A673 (cell line): ENCODE results near the gene DYNC2I2. TPM values are rescaled to one million over a fixed set of nuclear protein-coding genes. Genes with fewer than 3 reads are reported as not detected.

Source experiments
- BruUV-seq: library from RNA; stranded (reverse); fragments of 400-500 nt; replicated peaks from 2 replicates; lab custom pipeline; 2021; lab: Mats Ljungman, UMichigan
- CTCF ChIA-PET: fragments of 300-600 bp; sonication (Branson Sonifier 250); formaldehyde crosslinking; loops from one replicate; lab custom pipeline; 2022; ENCODE audit warnings: antibody characterized with exemption; lab: Charles Lee
- POLR2A ChIA-PET: fragments of 300-600 bp; sonication (Branson Sonifier 250); formaldehyde crosslinking; loops from one replicate; lab custom pipeline; 2022; ENCODE audit warnings: antibody characterized with exemption; ENCODE audit not compliant: low non-redundant PET; lab: Charles Lee
- DNase-seq: peaks from one replicate; pipeline ENCODE4 v3.0.0-alpha.2; 2015; ENCODE audit warnings: low spot score
- H3K27ac ChIP-seq: fragments of 200-600 bp; sonication (generic); 2 replicates; pipeline ENCODE4 v1.5.1; 2016; ENCODE audit warnings: mixed run types, low read depth, mild to moderate bottlenecking, mixed read lengths, antibody characterized with exemption, low read length; ENCODE audit not compliant: poor library complexity, severe bottlenecking
- H3K27me3 ChIP-seq: fragments of 200-600 bp; sonication (generic); replicated peaks from 2 replicates; pipeline ENCODE4 v1.6.1; 2017; ENCODE audit warnings: mixed run types, low read depth, mild to moderate bottlenecking, mixed read lengths, antibody characterized with exemption, low read length; ENCODE audit not compliant: insufficient read depth, poor library complexity
- H3K36me3 ChIP-seq: fragments of 200-600 bp; sonication (generic); 2 replicates; pipeline ENCODE4 v1.6.1; 2016; ENCODE audit warnings: mixed run types, mild to moderate bottlenecking, mixed read lengths, antibody characterized with exemption, low read length; ENCODE audit not compliant: insufficient read depth, poor library complexity, severe bottlenecking
- H3K4me1 ChIP-seq: fragments of 200-600 bp; sonication (generic); 2 replicates; pipeline ENCODE4 v1.6.1; 2017; ENCODE audit warnings: mixed run types, mild to moderate bottlenecking, mixed read lengths, antibody characterized with exemption, low read length; ENCODE audit not compliant: insufficient read depth, poor library complexity, severe bottlenecking
- H3K4me3 ChIP-seq: fragments of 200-600 bp; sonication (generic); 2 replicates; pipeline ENCODE4 v1.5.1; 2016; ENCODE audit warnings: low read depth, mixed run types, mild to moderate bottlenecking, mixed read lengths, low read length; ENCODE audit not compliant: poor library complexity, severe bottlenecking
- H3K9me3 ChIP-seq: fragments of 200-600 bp; sonication (generic); 2 replicates; pipeline ENCODE4 v1.6.1; 2016; ENCODE audit warnings: mixed run types, low read depth, mild to moderate bottlenecking, mixed read lengths, antibody characterized with exemption, low read length; ENCODE audit not compliant: poor library complexity, severe bottlenecking
- EZH2 ChIP-seq: fragments of 200-600 bp; sonication (generic); IDR thresholded peaks from 2 replicates; pipeline ENCODE4 v1.6.1; 2017; ENCODE audit warnings: borderline replicate concordance, low read depth, mild to moderate bottlenecking, mixed read lengths, antibody characterized with exemption, low read length; ENCODE audit not compliant: poor library complexity, severe bottlenecking
- intact Hi-C: fragments of 100-400 bp; cut with micrococcal nuclease; formaldehyde crosslinking; loops from one replicate; pipeline ENCODE4 v1.10.0; 2022; ENCODE audit not compliant: unreplicated experiment
- total RNA-seq: library from RNA; stranded (reverse); gene quantifications from 2 replicates; pipeline ENCODE4 v1.2.3, GENCODE V29; 2021
- TF ChIP-seq, protein P1 (sequence below): fragments of 300-800, 200-600 bp; sonication (generic); conservative IDR thresholded peaks from 2 replicates; pipeline ENCODE4 v1.5.1; 2017; ENCODE audit warnings: low read depth, mild to moderate bottlenecking, antibody characterized with exemption, low read length, moderate library complexity, mixed read lengths

DYNC2I2 gene
- total RNA-seq, 1 experiment from 2014 or later = 135 TPM

DNA sequence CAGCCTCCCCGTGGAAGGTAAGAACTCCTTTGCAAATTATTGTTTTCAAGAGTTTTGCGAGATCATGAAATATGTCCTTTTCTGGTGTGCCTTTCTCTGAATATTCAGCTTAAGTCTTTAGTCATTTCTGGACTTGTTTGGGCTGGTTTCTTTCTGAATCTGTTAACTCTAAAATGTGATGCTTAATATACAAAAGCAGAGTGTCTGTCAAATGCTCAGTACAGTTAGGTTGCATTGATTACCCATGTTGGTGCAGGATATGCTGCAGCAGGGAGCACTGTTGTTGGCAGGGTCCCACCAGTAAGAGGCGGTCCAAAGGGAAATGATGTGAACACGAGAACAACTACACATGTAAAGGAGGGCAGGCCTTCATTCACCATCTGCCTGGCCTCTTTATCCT is 56.5 kb downstream of the DYNC2I2 start:
- Histone ChIP-seq H3K27ac (no peak overlapping the region), H3K27me3 (no peaks in the 10 kb centered on the region), H3K4me1 (no peaks in the 10 kb centered on the region), H3K9me3 (no peaks in the 10 kb centered on the region), H3K36me3 (peaks cover 78% of the 10 kb centered on the region), H3K4me3 (no peak overlapping the region)
- intact Hi-C loops = no loop called here
- ChIA-PET POLR2A (no interaction called here), CTCF (no interaction called here)
- no peak for DNase-seq
- TF ChIP-seq EZH2 = no peak
- TF ChIP-seq, protein P1, sequence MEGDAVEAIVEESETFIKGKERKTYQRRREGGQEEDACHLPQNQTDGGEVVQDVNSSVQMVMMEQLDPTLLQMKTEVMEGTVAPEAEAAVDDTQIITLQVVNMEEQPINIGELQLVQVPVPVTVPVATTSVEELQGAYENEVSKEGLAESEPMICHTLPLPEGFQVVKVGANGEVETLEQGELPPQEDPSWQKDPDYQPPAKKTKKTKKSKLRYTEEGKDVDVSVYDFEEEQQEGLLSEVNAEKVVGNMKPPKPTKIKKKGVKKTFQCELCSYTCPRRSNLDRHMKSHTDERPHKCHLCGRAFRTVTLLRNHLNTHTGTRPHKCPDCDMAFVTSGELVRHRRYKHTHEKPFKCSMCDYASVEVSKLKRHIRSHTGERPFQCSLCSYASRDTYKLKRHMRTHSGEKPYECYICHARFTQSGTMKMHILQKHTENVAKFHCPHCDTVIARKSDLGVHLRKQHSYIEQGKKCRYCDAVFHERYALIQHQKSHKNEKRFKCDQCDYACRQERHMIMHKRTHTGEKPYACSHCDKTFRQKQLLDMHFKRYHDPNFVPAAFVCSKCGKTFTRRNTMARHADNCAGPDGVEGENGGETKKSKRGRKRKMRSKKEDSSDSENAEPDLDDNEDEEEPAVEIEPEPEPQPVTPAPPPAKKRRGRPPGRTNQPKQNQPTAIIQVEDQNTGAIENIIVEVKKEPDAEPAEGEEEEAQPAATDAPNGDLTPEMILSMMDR = no peak
- BruUV-seq = no TSS peak

DNA sequence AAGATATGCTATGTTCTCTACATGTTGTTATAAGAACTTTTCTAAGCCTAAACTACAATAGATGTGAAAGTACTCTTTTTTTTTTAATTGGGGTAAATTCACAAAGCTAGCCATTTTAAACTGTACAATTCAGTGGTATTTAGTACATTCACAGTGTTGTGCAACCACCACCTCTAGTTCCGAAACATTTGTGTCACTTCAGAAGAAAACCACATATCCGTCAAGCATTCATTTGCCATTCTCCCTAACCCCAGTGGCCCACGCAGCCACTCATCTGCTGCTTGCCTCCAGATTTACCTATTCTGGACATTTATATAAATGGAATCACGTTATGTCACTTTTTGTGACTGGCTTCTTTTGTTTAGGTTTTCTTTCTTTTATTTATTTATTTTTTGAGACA is 61.2 kb downstream of the DYNC2I2 start:
- no peaks in the 10 kb centered on the region for H3K9me3 ChIP-seq
- ChIA-PET POLR2A (interaction anchor here (0.7 kb wide), 1 partner anchor 14 kb away, joined by 4 read pairs; no protein-coding TSS in a partner anchor), CTCF (no interaction called here)
- BruUV-seq = no TSS peak
- no peak overlapping the region for H3K27ac ChIP-seq
- no peaks in the 10 kb centered on the region for H3K27me3 ChIP-seq
- H3K36me3 ChIP-seq = peaks cover 88% of the 10 kb centered on the region
- H3K4me1 ChIP-seq = no peaks in the 10 kb centered on the region
- H3K4me3 ChIP-seq = no peak overlapping the region
- TF ChIP-seq EZH2 = no peak
- TF ChIP-seq, protein P1 = no peak
- DNase-seq = no peak
- intact Hi-C loops = no loop called here

DNA sequence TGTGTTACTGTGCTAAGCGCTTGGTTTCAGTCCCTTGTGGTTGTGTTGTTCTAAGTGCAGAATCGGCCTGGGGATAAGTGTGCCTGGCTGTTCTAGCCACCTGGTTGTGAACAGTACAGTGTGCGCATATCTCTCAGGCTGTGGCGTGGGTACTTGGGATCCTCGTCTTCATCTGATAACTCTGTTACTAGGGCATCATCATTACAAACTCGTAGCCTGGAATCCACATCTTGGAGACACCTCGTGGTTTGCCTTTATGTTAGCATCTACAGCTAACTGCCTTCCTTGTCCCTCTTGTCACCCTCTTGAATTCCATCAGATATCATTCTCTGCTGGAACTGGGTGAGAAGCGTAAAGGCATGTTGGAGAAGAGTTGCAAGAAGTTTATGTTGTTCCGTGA is 62.8 kb downstream of the DYNC2I2 start:
- CTCF ChIA-PET = interaction anchor here (0.6 kb wide), 1 partner anchor 902 kb away, joined by 5 read pairs; no protein-coding TSS in a partner anchor
- Histone ChIP-seq H3K4me3 (no peak overlapping the region), H3K27me3 (no peaks in the 10 kb centered on the region), H3K9me3 (no peaks in the 10 kb centered on the region), H3K4me1 (no peaks in the 10 kb centered on the region), H3K27ac (no peak overlapping the region), H3K36me3 (peaks cover 87% of the 10 kb centered on the region)
- DNase-seq = no peak
- intact Hi-C loops = no loop called here
- no peak for TF ChIP-seq EZH2
- TF ChIP-seq, protein P1 = no peak
- POLR2A ChIA-PET = interaction anchor here (0.6 kb wide), 1 partner anchor 15 kb away, joined by 3 read pairs; no protein-coding TSS in a partner anchor
- BruUV-seq = no TSS peak
